GM12874 (cell line): ENCODE data around the gene TNIP3.

Source experiments
- CTCF ChIP-seq: IDR thresholded peaks from 2 replicates; pipeline ENCODE4 v1.5.1; 2011; ENCODE audit warnings: low read depth, mild to moderate bottlenecking, control low read depth, low read length, moderate library complexity; ENCODE audit not compliant: insufficient read depth

The TNIP3 gene

GRCh38 chr4:121176082-121176934, 12.2 kb upstream of the TNIP3 start:
- TF ChIP-seq CTCF: no peak

- no peak for TF ChIP-seq CTCF
These were observed 4.5 kb upstream of the TNIP3 start for GRCh38 chr4:121168446-121169281.

- TF ChIP-seq CTCF: no peak
These were observed 2.9 kb upstream of the TNIP3 start for GRCh38 chr4:121166976-121167375.

GRCh38 chr4:121165206-121165605, 1.1 kb upstream of the TNIP3 start:
- no peak for TF ChIP-seq CTCF

GRCh38 chr4:121156822-121157769, 7.0 kb downstream of the TNIP3 start:
- no peak for TF ChIP-seq CTCF

GRCh38 chr4:121155893-121156292, 8.2 kb downstream of the TNIP3 start:
- no peak for TF ChIP-seq CTCF
